Measurements from ENCODE around the gene TOX2.

TOX2 gene

GRCh38 chr20:43983359-43983758, 68.7 kb downstream of the TOX2 start:
- ChIA-PET POLR2A (no interaction called here), CTCF (interaction anchor here (1.1 to 1.5 kb wide), 2 partner anchors 13 to 22 kb away, joined by 3 to 6 read pairs; no protein-coding TSS in a partner anchor)
- peak; percentile 55 for DNase-seq (ENCODE audit: extremely low spot score)
- no peak for TF ChIP-seq FOXA1 (IDR thresholded peaks at IDR 0.05)
- TF ChIP-seq FOXM1 (IDR thresholded peaks at IDR 0.05; ENCODE audit: borderline replicate concordance) = no peak
- no peak for TF ChIP-seq ELF4 (IDR thresholded peaks at IDR 0.05)
- TF ChIP-seq BHLHE40 (IDR thresholded peaks at IDR 0.05; ENCODE audit: borderline replicate concordance) = no peak
- TF ChIP-seq PKNOX1 (IDR thresholded peaks at IDR 0.05) = no peak
- TF ChIP-seq NFRKB (IDR thresholded peaks at IDR 0.05) = no peak
- no peak for TF ChIP-seq LEF1 (IDR thresholded peaks at IDR 0.05; ENCODE audit: borderline replicate concordance)
- no peak for TF ChIP-seq FOXK2 (IDR thresholded peaks at IDR 0.05)
- no peak for TF ChIP-seq TARDBP (IDR thresholded peaks at IDR 0.05)
- TF ChIP-seq SP1 (IDR thresholded peaks at IDR 0.05) = no peak
- no peak for TF ChIP-seq L3MBTL2 (conservative IDR thresholded peaks at IDR 0.05)
- no peak for TF ChIP-seq SUZ12 (IDR thresholded peaks at IDR 0.05)
- no peak for TF ChIP-seq ARNT (IDR thresholded peaks at IDR 0.05)
- no peak for TF ChIP-seq CTBP1 (IDR thresholded peaks at IDR 0.05; ENCODE audit: borderline replicate concordance)
- TF ChIP-seq HDGF (IDR thresholded peaks at IDR 0.05; ENCODE audit: borderline replicate concordance) = no peak
- TF ChIP-seq ZNF384 (IDR thresholded peaks at IDR 0.05) = no peak

GRCh38 chr20:43983904-43984361, 69.3 kb downstream of the TOX2 start:
- DNase-seq (ENCODE audit: extremely low spot score) = no peak
- POLR2A ChIA-PET = no interaction called here
- CTCF ChIA-PET = interaction anchor here (1.1 to 1.5 kb wide), 2 partner anchors 12 to 22 kb away, joined by 3 to 6 read pairs; no protein-coding TSS in a partner anchor
- TF ChIP-seq L3MBTL2 (conservative IDR thresholded peaks at IDR 0.05) (no peak), FOXK2 (IDR thresholded peaks at IDR 0.05) (no peak), PKNOX1 (IDR thresholded peaks at IDR 0.05) (no peak)

- ChIA-PET POLR2A (interaction anchor here (1.3 kb wide), 1 partner anchor 34 kb away, joined by 3 read pairs; no protein-coding TSS in a partner anchor), CTCF (interaction anchor here (0.6 kb wide), 1 partner anchor 10 kb away, joined by 3 read pairs; no protein-coding TSS in a partner anchor)
- no peak for TF ChIP-seq FOXM1 (IDR thresholded peaks at IDR 0.05; ENCODE audit: borderline replicate concordance)
- no peak for TF ChIP-seq SUZ12 (IDR thresholded peaks at IDR 0.05)
- no peak for TF ChIP-seq L3MBTL2 (conservative IDR thresholded peaks at IDR 0.05)
- TF ChIP-seq LEF1 (IDR thresholded peaks at IDR 0.05; ENCODE audit: borderline replicate concordance) = no peak
- no peak for TF ChIP-seq HDGF (IDR thresholded peaks at IDR 0.05; ENCODE audit: borderline replicate concordance)
- TF ChIP-seq SP1 (IDR thresholded peaks at IDR 0.05) = no peak
- no peak for TF ChIP-seq ELF4 (IDR thresholded peaks at IDR 0.05)
- no peak for TF ChIP-seq BHLHE40 (IDR thresholded peaks at IDR 0.05; ENCODE audit: borderline replicate concordance)
- no peak for TF ChIP-seq FOXK2 (IDR thresholded peaks at IDR 0.05)
- TF ChIP-seq TARDBP (IDR thresholded peaks at IDR 0.05) = no peak
- TF ChIP-seq CTBP1 (IDR thresholded peaks at IDR 0.05; ENCODE audit: borderline replicate concordance) = no peak
- no peak for TF ChIP-seq FOXA1 (IDR thresholded peaks at IDR 0.05)
- no peak for TF ChIP-seq NFRKB (IDR thresholded peaks at IDR 0.05)
- no peak for DNase-seq (ENCODE audit: extremely low spot score)
These were observed 69.9 kb downstream of the TOX2 start for GRCh38 chr20:43984587-43984986.

GRCh38 chr20:43985121-43985520, 70.5 kb downstream of the TOX2 start:
- no peak for DNase-seq (ENCODE audit: extremely low spot score)
- ChIA-PET POLR2A (interaction anchor here (1.3 kb wide), 1 partner anchor 33 kb away, joined by 3 read pairs; no protein-coding TSS in a partner anchor), CTCF (no interaction called here)
- TF ChIP-seq FOXA1 (IDR thresholded peaks at IDR 0.05) (no peak), ZNF384 (IDR thresholded peaks at IDR 0.05) (no peak), SP1 (IDR thresholded peaks at IDR 0.05) (no peak), BHLHE40 (IDR thresholded peaks at IDR 0.05; ENCODE audit: borderline replicate concordance) (no peak), ARNT (IDR thresholded peaks at IDR 0.05) (no peak), SUZ12 (IDR thresholded peaks at IDR 0.05) (no peak), NFRKB (IDR thresholded peaks at IDR 0.05) (no peak), HDGF (IDR thresholded peaks at IDR 0.05; ENCODE audit: borderline replicate concordance) (no peak), PKNOX1 (IDR thresholded peaks at IDR 0.05) (no peak)

GRCh38 chr20:43985608-43986316, 71.1 kb downstream of the TOX2 start:
- CTCF ChIA-PET = no interaction called here
- no peak for DNase-seq (ENCODE audit: extremely low spot score)
- no peak for TF ChIP-seq NFRKB (IDR thresholded peaks at IDR 0.05)
- TF ChIP-seq PKNOX1 (IDR thresholded peaks at IDR 0.05) = no peak
- no peak for TF ChIP-seq ZNF384 (IDR thresholded peaks at IDR 0.05)
- no peak for TF ChIP-seq HDGF (IDR thresholded peaks at IDR 0.05; ENCODE audit: borderline replicate concordance)
- no peak for TF ChIP-seq FOXA1 (IDR thresholded peaks at IDR 0.05)
- POLR2A ChIA-PET = interaction anchor here (1.3 kb wide), 1 partner anchor 32 kb away, joined by 3 read pairs; no protein-coding TSS in a partner anchor

- CTCF ChIA-PET = no interaction called here
- POLR2A ChIA-PET = no interaction called here
- no peak for DNase-seq (ENCODE audit: extremely low spot score)
- no peak for TF ChIP-seq BHLHE40 (IDR thresholded peaks at IDR 0.05; ENCODE audit: borderline replicate concordance)
- TF ChIP-seq SP1 (IDR thresholded peaks at IDR 0.05) = no peak
These were observed 72.4 kb downstream of the TOX2 start for GRCh38 chr20:43987018-43987417.
